BLaER1 (cell line): ENCODE data around the gene UBE2M.
"Not testable (repeated sequence)": the region's sequence is repeated elsewhere in the genome, so short reads cannot be mapped to it uniquely, and the experiment has no call there.

Experiments used
- H3K27ac ChIP-seq: shearing (Covaris generic); formaldehyde crosslinking; 2 replicates; pipeline ENCODE4 v1.8.1; 2022
- H3K27me3 ChIP-seq: shearing (Covaris generic); formaldehyde crosslinking; 2 replicates; pipeline ENCODE4 v1.8.1; 2022
- H3K36me3 ChIP-seq: shearing (Covaris generic); formaldehyde crosslinking; 2 replicates; pipeline ENCODE4 v1.8.1; 2022
- H3K4me1 ChIP-seq: shearing (Covaris generic); formaldehyde crosslinking; 2 replicates; pipeline ENCODE4 v1.8.1; 2022
- H3K4me2 ChIP-seq: shearing (Covaris generic); formaldehyde crosslinking; 2 replicates; pipeline ENCODE4 v1.8.1; 2022
- H3K4me3 ChIP-seq: shearing (Covaris generic); formaldehyde crosslinking; 2 replicates; pipeline ENCODE4 v1.8.1; 2022
- H3K9ac ChIP-seq: shearing (Covaris generic); formaldehyde crosslinking; 2 replicates; pipeline ENCODE4 v1.8.1; 2022
- H3K9me3 ChIP-seq: shearing (Covaris generic); formaldehyde crosslinking; 2 replicates; pipeline ENCODE4 v1.8.1; 2022
- H4K20me1 ChIP-seq: shearing (Covaris generic); formaldehyde crosslinking; 2 replicates; pipeline ENCODE4 v1.8.1; 2022
- Cebpa-rat ChIP-seq: shearing (Covaris generic); IDR thresholded peaks from 2 replicates; pipeline ENCODE4 v1.8.1; 2022

The UBE2M gene

GRCh38 chr19:58579473-58580142 lies 21.2 kb upstream of the UBE2M start:
- no peaks in the 10 kb centered on the region for H3K27me3 ChIP-seq
- peaks cover 43% of the 10 kb centered on the region for H4K20me1 ChIP-seq
- H3K4me3 ChIP-seq: no peak overlapping the region
- peak overlapping the region; percentile 59 for H3K4me2 ChIP-seq
- no peak for TF ChIP-seq Cebpa-rat
- H3K4me1 ChIP-seq: peaks cover 40% of the 10 kb centered on the region
- H3K9me3 ChIP-seq: no peaks in the 10 kb centered on the region
- H3K27ac ChIP-seq: 0 out of 2 replicates have a peak overlapping the region, but pooled peaks have one; percentile 6
- H3K9ac ChIP-seq: no peak overlapping the region
- H3K36me3 ChIP-seq: peaks cover 45% of the 10 kb centered on the region

- H3K4me1 ChIP-seq: peaks cover 51% of the 10 kb centered on the region
- no peak overlapping the region for H3K4me3 ChIP-seq
- TF ChIP-seq Cebpa-rat: no peak
- H3K9ac ChIP-seq: no peak overlapping the region
- H3K9me3 ChIP-seq: no peaks in the 10 kb centered on the region
- H3K36me3 ChIP-seq: peaks cover 37% of the 10 kb centered on the region
- H3K4me2 ChIP-seq: peak overlapping the region; percentile 64
- H3K27me3 ChIP-seq: no peaks in the 10 kb centered on the region
- H3K27ac ChIP-seq: no peak overlapping the region
- H4K20me1 ChIP-seq: peaks cover 35% of the 10 kb centered on the region
These were observed 19.9 kb upstream of the UBE2M start for GRCh38 chr19:58578012-58578925.

DNA sequence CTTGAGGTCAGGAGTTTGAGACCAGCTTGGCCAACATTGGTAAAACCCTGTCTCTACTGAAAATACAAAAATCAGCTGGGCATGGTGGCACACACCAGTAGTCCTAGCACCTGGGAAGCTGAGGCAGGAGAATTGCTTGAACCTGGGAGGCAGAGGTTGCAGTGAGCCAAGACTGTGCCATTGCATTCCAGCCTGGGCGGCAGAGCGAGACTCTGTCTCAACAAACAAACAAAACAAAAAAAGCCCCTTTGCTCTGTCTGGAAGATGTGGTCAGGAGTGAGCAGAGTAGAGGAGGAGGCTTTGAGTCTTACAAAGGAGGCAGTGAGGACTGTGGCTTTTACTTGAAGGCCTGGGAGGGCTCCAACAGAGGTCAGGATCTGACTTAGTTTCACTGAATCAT lies 19.2 kb upstream of the UBE2M start:
- H3K9ac ChIP-seq, H3K4me3 ChIP-seq, H3K27me3 ChIP-seq, H3K27ac ChIP-seq, H3K9me3 ChIP-seq: not testable (repeated sequence)
- peaks cover 51% of the 10 kb centered on the region for H3K4me1 ChIP-seq
- H4K20me1 ChIP-seq: peaks cover 29% of the 10 kb centered on the region
- peaks cover 30% of the 10 kb centered on the region for H3K36me3 ChIP-seq
- peak overlapping the region; percentile 64 for H3K4me2 ChIP-seq

GRCh38 chr19:58575183-58576041 lies 17.0 kb upstream of the UBE2M start:
- Histone ChIP-seq H3K9me3 (no peaks in the 10 kb centered on the region), H3K4me3 (peak overlapping the region; percentile 82), H3K27ac (peak overlapping the region; percentile 72), H3K4me2 (peak overlapping the region; percentile 98), H3K4me1 (peaks cover 72% of the 10 kb centered on the region), H4K20me1 (peaks cover 15% of the 10 kb centered on the region), H3K27me3 (no peaks in the 10 kb centered on the region), H3K9ac (peak overlapping the region; percentile 83), H3K36me3 (peaks cover 11% of the 10 kb centered on the region; the same call in 1 of the 2 replicates)
- TF ChIP-seq Cebpa-rat: no peak

DNA sequence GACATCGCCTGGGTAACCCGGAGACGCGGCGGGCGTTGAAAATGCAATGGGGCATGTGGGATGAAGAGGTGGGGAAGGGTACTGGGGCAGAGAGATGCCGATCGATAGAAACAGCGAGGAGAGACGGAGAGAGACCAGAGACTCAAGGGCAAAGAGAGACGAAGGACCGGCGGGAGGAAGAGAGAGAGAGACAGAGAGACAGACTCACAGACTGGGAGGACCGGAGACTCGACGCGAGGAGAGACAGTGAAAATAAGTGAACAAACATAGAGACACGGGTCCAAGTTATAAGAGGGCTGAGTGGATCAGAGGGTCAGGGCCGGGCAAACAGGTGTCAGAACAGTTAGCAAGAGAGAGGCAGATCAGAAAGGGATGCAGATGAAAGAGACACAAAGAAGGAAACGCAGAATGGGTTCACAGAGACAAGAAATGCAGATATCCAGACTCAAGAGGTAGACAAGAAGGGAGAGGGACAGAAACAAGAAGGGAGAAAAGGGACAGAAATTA lies 15.3 kb upstream of the UBE2M start:
- Histone ChIP-seq H3K4me2 (peak overlapping the region; percentile 98), H3K36me3 (peaks cover 16% of the 10 kb centered on the region; the same call in 1 of the 2 replicates), H3K4me1 (peaks cover 74% of the 10 kb centered on the region), H3K9ac (peak overlapping the region; percentile 83), H3K4me3 (peak overlapping the region; percentile 82), H3K27ac (peak overlapping the region; percentile 96), H4K20me1 (peaks cover 6% of the 10 kb centered on the region; the same call in 1 of the 2 replicates), H3K9me3 (no peaks in the 10 kb centered on the region), H3K27me3 (no peaks in the 10 kb centered on the region)
- no peak for TF ChIP-seq Cebpa-rat

DNA sequence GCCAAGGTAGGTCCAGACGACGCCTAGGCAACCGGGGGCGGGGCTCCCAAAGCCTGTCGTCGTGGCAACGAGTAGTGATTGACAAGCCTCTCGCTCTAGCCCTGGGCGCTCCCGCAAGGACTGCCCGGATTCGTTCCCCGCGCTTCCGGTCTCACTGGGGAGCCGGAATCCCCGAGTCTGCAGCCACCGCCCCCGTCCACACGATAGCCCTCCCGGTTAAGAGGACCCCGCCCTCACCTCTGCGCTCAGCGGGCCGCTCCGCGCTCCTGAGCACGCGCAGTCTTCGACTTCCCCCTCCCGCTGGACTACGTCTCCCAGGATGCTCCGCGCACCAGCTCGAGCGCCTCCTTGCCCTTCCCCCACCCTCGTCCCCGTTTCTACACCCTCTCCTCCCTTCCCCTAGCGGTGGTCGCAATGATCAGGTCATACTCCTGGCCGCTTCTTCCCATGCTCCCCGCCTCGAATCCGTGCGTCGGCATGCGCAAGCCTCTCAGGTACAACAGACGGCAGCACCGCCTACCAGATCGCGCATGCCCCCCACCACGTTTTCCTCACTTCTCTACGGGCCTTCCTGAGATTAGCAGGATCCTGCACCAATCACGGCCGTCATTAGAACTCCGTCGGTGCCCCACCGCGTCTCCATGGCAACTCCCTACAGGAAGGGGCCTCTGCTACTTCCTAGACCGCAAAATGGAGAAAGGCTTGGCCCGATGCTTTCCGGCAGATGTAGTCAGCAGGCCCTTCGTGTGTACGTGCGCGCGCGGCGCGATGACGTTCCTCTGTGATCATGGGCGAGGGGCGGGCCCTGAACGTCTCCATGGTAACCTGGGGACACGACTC lies 14.6 kb upstream of the UBE2M start, which contains the start of gene MZF1:
Gene MZF1 (minus strand): TSS at position 518 of the 840 bp plus-strand sequence. CDS start 1,946 bp downstream, outside the sequence.
- no peak for TF ChIP-seq Cebpa-rat
- Histone ChIP-seq H3K4me1 (peaks cover 74% of the 10 kb centered on the region), H3K4me2 (peak within 1 kb of the TSS; percentile 100), H3K27ac (peak within 1 kb of the TSS; percentile 96), H3K27me3 (no peaks in the 10 kb centered on the region), H4K20me1 (no peaks in the 10 kb centered on the region), H3K36me3 (peaks cover 19% of the 10 kb centered on the region; the same call in 1 of the 2 replicates), H3K9ac (peak within 1 kb of the TSS; percentile 92), H3K4me3 (peak within 1 kb of the TSS; percentile 82), H3K9me3 (no peaks in the 10 kb centered on the region)

- Histone ChIP-seq H4K20me1 (no peaks in the 10 kb centered on the region), H3K9me3 (no peaks in the 10 kb centered on the region), H3K9ac (peak overlapping the region; percentile 92), H3K4me3 (peak overlapping the region; percentile 82), H3K27ac (peak overlapping the region; percentile 96), H3K4me1 (peaks cover 68% of the 10 kb centered on the region), H3K27me3 (no peaks in the 10 kb centered on the region), H3K4me2 (peak overlapping the region; percentile 100), H3K36me3 (peaks cover 15% of the 10 kb centered on the region)
- TF ChIP-seq Cebpa-rat: no peak
These were observed 13.8 kb upstream of the UBE2M start for GRCh38 chr19:58572026-58572817.

GRCh38 chr19:58571575-58571947 lies 13.2 kb upstream of the UBE2M start:
- peaks cover 62% of the 10 kb centered on the region for H3K4me1 ChIP-seq
- H3K27me3 ChIP-seq: no peaks in the 10 kb centered on the region
- no peaks in the 10 kb centered on the region for H4K20me1 ChIP-seq
- peak overlapping the region; percentile 82 for H3K4me3 ChIP-seq
- no peak; the same call in 1 of the 2 replicates for TF ChIP-seq Cebpa-rat
- H3K27ac ChIP-seq: peak overlapping the region; percentile 96
- H3K4me2 ChIP-seq: peak overlapping the region; percentile 100
- H3K36me3 ChIP-seq: peaks cover 20% of the 10 kb centered on the region
- no peaks in the 10 kb centered on the region for H3K9me3 ChIP-seq
- peak overlapping the region; percentile 92 for H3K9ac ChIP-seq
